Activated naive CD8-positive, alpha-beta T cell (primary cell): Measurements from ENCODE around the gene CXXC5.
A peak's percentile ranks its signal among the peaks of the same experiment; 100 is the strongest.

Source experiments
- H3K27ac Mint-ChIP-seq: one replicate; pipeline ENCODE4 v1.8.0; 2021; ENCODE audit warnings: mixed read lengths
- H3K27me3 Mint-ChIP-seq: one replicate; pipeline ENCODE4 v1.8.0; 2021; ENCODE audit warnings: mixed read lengths
- H3K36me3 Mint-ChIP-seq: one replicate; pipeline ENCODE4 v1.8.0; 2021; ENCODE audit warnings: mixed read lengths
- H3K4me1 Mint-ChIP-seq: one replicate; pipeline ENCODE4 v1.8.0; 2021; ENCODE audit warnings: low read depth, mixed read lengths
- H3K4me3 Mint-ChIP-seq: one replicate; pipeline ENCODE4 v1.8.0; 2021; ENCODE audit warnings: mild to moderate bottlenecking, mixed read lengths
- H3K9me3 Mint-ChIP-seq: one replicate; pipeline ENCODE4 v1.8.0; 2021; ENCODE audit warnings: low read depth, mixed read lengths

The CXXC5 gene

GRCh38 chr5:139654464-139654863 is 6.3 kb downstream of the CXXC5 start:
- Mint-ChIP-seq H3K4me3 (no peak overlapping the region), H3K9me3 (no peaks in the 10 kb centered on the region), H3K27me3 (peaks cover 14% of the 10 kb centered on the region), H3K36me3 (no peaks in the 10 kb centered on the region), H3K27ac (no peak overlapping the region), H3K4me1 (peaks cover 48% of the 10 kb centered on the region)

- H3K4me1 Mint-ChIP-seq, result peaks cover 43% of the 10 kb centered on the region
- H3K9me3 Mint-ChIP-seq, result no peaks in the 10 kb centered on the region
- no peak overlapping the region for H3K27ac Mint-ChIP-seq
- peaks cover 13% of the 10 kb centered on the region for H3K27me3 Mint-ChIP-seq
- H3K36me3 Mint-ChIP-seq, result no peaks in the 10 kb centered on the region
- H3K4me3 Mint-ChIP-seq, result no peak overlapping the region
Measured at GRCh38 chr5:139654871-139655491, 6.8 kb downstream of the CXXC5 start.

DNA sequence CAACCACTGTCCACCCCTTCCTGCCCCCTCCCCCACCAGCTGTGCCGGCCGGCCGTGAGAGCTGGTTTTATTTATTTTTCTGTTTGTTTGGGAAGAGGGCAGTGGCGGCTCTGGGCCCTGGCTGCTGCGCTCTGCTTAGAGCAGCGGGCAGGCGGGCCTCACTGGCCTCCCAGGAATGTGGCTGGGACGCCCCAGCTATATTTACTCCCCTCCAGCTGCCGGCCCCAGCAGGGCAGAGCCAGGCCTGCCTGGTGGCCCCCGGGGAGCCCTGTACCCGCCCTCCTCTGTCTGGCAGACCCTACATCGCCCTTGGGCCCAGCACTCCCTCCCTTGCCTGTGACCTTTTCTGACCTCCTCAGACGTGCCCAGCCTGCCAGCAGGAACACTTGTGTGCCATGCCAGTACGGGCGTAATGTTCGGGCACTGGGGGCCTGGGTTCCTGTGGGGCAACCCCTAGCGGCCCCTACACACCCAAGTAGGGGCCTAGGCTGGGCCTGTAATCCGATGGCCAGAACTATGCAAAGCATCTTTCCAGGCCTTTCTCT is 7.7 kb downstream of the CXXC5 start:
- Mint-ChIP-seq H3K27me3 (peaks cover 13% of the 10 kb centered on the region), H3K9me3 (no peaks in the 10 kb centered on the region), H3K4me3 (no peak overlapping the region), H3K36me3 (no peaks in the 10 kb centered on the region), H3K4me1 (peaks cover 38% of the 10 kb centered on the region), H3K27ac (no peak overlapping the region)

DNA sequence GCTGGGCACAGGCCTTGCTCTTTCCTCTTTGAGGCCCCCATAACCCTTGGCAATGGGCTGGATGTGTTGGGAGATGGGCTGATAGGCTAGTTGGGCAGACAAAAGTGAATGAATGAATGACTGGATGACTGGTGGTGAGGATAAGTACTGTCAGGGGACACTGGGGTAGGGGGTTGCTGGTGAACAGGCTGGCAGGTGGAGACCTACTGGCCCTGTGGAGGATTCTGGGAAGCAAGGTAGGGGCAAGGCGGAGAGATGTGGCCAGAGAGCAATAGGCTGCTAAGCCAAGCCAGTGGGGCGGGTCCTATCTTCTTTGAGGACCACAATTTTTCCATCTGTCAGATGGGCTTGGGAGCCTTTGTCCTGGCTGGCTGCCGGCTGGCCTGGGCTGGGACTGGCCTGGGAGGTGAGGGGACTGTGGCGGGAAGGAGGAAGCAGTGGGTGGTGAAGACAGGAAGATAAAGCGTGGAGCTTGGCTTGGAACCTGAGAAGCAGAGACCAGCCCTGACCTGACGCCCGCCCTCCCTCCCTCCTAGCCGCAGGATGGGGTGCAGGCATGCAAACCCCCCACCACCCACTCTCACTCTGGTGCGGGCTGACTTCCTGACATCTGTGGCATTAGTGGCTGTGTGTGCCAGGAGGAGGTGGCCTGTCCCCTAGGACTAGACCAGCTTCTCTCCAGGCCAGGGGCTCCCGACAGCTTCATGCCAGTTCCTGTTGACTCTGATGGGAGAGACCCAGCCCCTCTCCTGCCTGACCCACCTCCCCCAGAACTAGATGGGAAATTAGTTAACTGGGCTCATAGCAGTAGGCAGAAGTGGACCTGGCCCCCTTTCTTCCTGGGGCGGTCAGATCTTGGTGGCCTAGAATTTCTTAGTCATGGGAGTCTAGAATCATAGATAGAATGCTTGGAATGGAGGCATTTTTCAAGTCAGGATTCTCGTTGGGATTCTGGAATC is 9.5 kb downstream of the CXXC5 start:
- Mint-ChIP-seq H3K9me3 (no peaks in the 10 kb centered on the region), H3K4me1 (peaks cover 24% of the 10 kb centered on the region), H3K27me3 (peaks cover 4% of the 10 kb centered on the region), H3K27ac (no peak overlapping the region), H3K36me3 (no peaks in the 10 kb centered on the region), H3K4me3 (peak overlapping the region; percentile 17)

- Mint-ChIP-seq H3K4me1 (peaks cover 21% of the 10 kb centered on the region), H3K27me3 (no peaks in the 10 kb centered on the region), H3K4me3 (no peak overlapping the region)
Measured at GRCh38 chr5:139658501-139658927, 10.4 kb downstream of the CXXC5 start.

DNA sequence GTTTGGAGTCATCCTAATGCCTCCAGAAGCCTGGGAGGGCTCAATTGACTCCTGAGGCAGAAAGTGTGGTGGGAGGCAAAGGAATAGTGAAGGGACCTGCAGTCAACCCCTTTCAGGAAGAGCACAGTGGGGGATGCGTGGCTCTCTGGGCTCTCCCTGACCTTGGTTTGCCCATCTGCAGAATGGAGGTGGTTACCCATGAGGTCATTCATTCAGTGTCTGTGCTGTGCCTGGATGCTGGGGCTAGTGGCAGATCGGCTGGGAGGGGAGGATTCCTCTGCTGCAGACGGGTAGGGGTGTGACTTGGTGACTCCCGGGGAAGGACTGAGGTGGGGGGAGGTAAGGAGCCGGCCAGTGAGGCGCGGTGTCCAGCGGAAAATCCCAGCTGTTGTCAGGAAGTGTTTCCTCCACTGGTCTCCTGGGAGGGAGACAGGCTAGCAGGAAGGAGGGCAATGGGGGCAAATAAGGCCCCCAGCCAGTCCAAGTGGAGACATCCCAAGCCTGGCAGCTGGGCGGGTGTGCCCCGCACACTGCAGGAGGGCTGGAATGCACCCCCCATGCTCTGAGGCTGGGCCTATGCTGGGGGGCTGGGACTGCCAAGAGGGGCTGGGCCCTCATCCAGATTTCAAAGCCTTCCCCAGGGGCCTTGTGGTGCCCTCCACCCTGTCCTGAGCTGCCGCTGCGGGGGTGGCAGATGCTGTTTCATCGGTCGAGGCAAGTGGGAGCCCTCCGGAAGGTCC is 10.9 kb downstream of the CXXC5 start:
- H3K4me1 Mint-ChIP-seq, result peaks cover 18% of the 10 kb centered on the region
- H3K4me3 Mint-ChIP-seq, result no peak overlapping the region
- no peaks in the 10 kb centered on the region for H3K9me3 Mint-ChIP-seq
- H3K36me3 Mint-ChIP-seq, result no peaks in the 10 kb centered on the region
- no peak overlapping the region for H3K27ac Mint-ChIP-seq
- no peaks in the 10 kb centered on the region for H3K27me3 Mint-ChIP-seq

More at GRCh38 chr5:139658501-139658927, 10.4 kb downstream of the CXXC5 start:
- Mint-ChIP-seq H3K9me3 (no peaks in the 10 kb centered on the region), H3K27ac (no peak overlapping the region), H3K36me3 (no peaks in the 10 kb centered on the region)

DNA sequence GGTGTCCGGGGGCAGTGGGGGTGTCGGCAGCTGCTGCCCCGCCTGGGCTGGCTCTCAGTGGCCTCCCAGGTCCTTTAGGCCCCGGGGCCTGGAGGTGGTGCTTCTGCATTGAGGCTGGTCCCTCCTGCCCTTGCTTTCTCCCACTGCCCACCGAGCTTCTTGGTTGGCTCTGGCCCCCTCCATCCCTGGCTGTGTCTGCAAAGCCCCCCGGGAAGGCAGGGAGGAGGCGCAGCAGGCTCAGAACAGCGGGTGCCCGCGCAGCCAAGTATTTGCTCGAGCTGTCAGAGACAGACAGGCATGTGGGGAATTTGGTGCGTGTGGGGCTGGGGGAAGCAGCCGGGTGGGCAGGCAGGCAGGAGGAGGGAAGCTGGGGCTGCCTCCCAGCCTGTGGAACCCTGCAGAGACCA is 11.5 kb downstream of the CXXC5 start:
- H3K27ac Mint-ChIP-seq, result no peak overlapping the region

GRCh38 chr5:139660105-139660922 is 12.2 kb downstream of the CXXC5 start:
- Mint-ChIP-seq H3K4me1 (peaks cover 17% of the 10 kb centered on the region), H3K36me3 (no peaks in the 10 kb centered on the region), H3K27ac (no peak overlapping the region), H3K4me3 (no peak overlapping the region), H3K9me3 (no peaks in the 10 kb centered on the region), H3K27me3 (no peaks in the 10 kb centered on the region)

More for the DNA sequence above, 11.5 kb downstream of the CXXC5 start:
- Mint-ChIP-seq H3K4me1 (peaks cover 17% of the 10 kb centered on the region), H3K4me3 (no peak overlapping the region), H3K36me3 (no peaks in the 10 kb centered on the region), H3K9me3 (no peaks in the 10 kb centered on the region), H3K27me3 (no peaks in the 10 kb centered on the region)

- H3K9me3 Mint-ChIP-seq, result no peaks in the 10 kb centered on the region
- H3K4me3 Mint-ChIP-seq, result no peak overlapping the region
- peaks cover 17% of the 10 kb centered on the region for H3K4me1 Mint-ChIP-seq
- no peak overlapping the region for H3K27ac Mint-ChIP-seq
- no peaks in the 10 kb centered on the region for H3K36me3 Mint-ChIP-seq
- no peaks in the 10 kb centered on the region for H3K27me3 Mint-ChIP-seq
Measured at GRCh38 chr5:139660923-139661814, 13.0 kb downstream of the CXXC5 start.

DNA sequence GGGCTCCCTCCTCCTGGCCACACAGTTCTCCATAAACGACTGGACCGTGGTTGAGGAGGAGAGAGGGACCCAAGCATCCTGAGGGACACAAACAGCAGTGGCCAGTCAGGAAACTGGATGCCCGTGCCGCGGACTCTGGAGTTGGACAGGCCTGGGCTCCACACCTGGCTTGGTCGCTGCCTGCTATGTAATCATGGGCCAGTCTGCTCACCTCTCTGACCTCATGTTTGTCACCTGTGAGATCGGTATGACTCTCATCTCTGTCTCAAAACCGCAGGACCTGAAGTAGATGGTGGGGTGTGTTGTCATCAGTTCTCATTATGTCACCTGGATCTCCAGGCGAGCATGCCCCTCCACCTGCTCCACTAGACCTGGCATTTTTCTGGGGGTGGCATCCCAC is 14.5 kb downstream of the CXXC5 start:
- Mint-ChIP-seq H3K4me3 (no peak overlapping the region), H3K27me3 (no peaks in the 10 kb centered on the region), H3K27ac (no peak overlapping the region), H3K36me3 (no peaks in the 10 kb centered on the region), H3K9me3 (no peaks in the 10 kb centered on the region), H3K4me1 (peaks cover 24% of the 10 kb centered on the region)

GRCh38 chr5:139663207-139664085 is 15.3 kb downstream of the CXXC5 start:
- Mint-ChIP-seq H3K36me3 (no peaks in the 10 kb centered on the region), H3K27me3 (no peaks in the 10 kb centered on the region), H3K9me3 (no peaks in the 10 kb centered on the region), H3K4me3 (no peak overlapping the region), H3K4me1 (peaks cover 23% of the 10 kb centered on the region), H3K27ac (no peak overlapping the region)

DNA sequence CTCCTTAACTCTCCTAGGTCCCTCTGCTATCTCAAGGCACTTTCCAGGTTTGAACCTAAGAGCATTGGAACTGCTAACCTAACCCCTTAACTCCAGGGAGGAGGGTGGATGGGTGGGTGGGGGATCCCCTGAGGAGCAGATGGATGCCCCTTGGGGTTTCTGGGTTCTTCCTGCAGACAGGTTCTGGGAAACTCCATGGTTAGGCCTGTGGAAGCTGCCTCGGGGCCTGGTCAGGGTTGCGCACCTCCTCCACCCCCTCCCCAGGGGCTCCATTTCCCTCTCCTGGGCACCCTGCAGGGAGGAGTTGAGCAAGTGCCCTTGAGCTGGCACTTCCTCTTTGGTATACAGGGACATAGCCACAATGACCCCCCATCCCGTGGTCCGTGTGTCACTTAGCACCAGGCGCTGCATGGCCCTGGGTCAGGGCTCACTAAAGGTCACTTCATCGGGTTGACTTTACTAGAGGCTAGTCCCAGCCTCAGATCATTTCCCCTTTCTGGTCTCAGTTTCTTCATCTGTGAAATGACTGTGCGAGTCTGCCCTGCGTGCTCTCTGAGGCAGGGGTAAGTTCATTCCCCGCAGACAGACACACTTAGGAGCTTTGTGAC is 16.0 kb downstream of the CXXC5 start:
- H3K4me1 Mint-ChIP-seq, result peaks cover 25% of the 10 kb centered on the region
- no peaks in the 10 kb centered on the region for H3K36me3 Mint-ChIP-seq
- no peaks in the 10 kb centered on the region for H3K27me3 Mint-ChIP-seq
- no peak overlapping the region for H3K4me3 Mint-ChIP-seq
- no peak overlapping the region for H3K27ac Mint-ChIP-seq
- H3K9me3 Mint-ChIP-seq, result no peaks in the 10 kb centered on the region
